Glutamatergic neuron (in vitro differentiated cells): ENCODE measurements around the gene SOX5. TPM values are rescaled to one million over a fixed set of nuclear protein-coding genes. Genes with fewer than 3 reads are reported as not detected.
A peak's percentile ranks its signal among the peaks of the same experiment; 100 is the strongest.

Experiments
- DNase-seq: peaks from one replicate; pipeline ENCODE4 v3.0.0; 2022
- H3K27ac Mint-ChIP-seq: one replicate; pipeline ENCODE4 v1.8.0; 2020; ENCODE audit warnings: mild to moderate bottlenecking, mixed read lengths, inconsistent platforms; ENCODE audit not compliant: unreplicated experiment
- H3K27me3 Mint-ChIP-seq: one replicate; pipeline ENCODE4 v1.8.0; 2020; ENCODE audit warnings: mild to moderate bottlenecking, moderate library complexity, mixed read lengths, inconsistent platforms; ENCODE audit not compliant: unreplicated experiment
- H3K36me3 Mint-ChIP-seq: one replicate; pipeline ENCODE4 v1.8.0; 2020; ENCODE audit warnings: mild to moderate bottlenecking, mixed read lengths, inconsistent platforms; ENCODE audit not compliant: unreplicated experiment
- H3K4me1 Mint-ChIP-seq: one replicate; pipeline ENCODE4 v1.8.0; 2020; ENCODE audit warnings: mild to moderate bottlenecking, low read depth, mixed read lengths, inconsistent platforms; ENCODE audit not compliant: unreplicated experiment
- H3K4me3 Mint-ChIP-seq: one replicate; pipeline ENCODE4 v1.8.0; 2020; ENCODE audit warnings: mild to moderate bottlenecking, mixed read lengths, inconsistent platforms; ENCODE audit not compliant: unreplicated experiment
- H3K9me3 Mint-ChIP-seq: one replicate; pipeline ENCODE4 v1.8.0; 2020; ENCODE audit warnings: mild to moderate bottlenecking, moderate library complexity, mixed read lengths, inconsistent platforms; ENCODE audit not compliant: unreplicated experiment
- CTCF ChIP-seq: fragments of 200-600 bp; sonication (generic); IDR thresholded peaks from one replicate; pipeline ENCODE4 v1.5.0; 2021; ENCODE audit not compliant: partially characterized antibody, unreplicated experiment
- long read RNA-seq: library from polyadenylated mRNA; unstranded; transcript quantifications from one replicate; pipeline ENCODE4 v2.0.0, GENCODE V29; 2020; ENCODE audit not compliant: unreplicated experiment
- total RNA-seq: library from RNA; stranded (reverse); fragmentation: NEBNext Ultra II Directional; extraction: Animal tissue kit (Norgen Biotek cat#: 25700); gene quantifications from one replicate; pipeline ENCODE4 v1.2.1, GENCODE V29; 2021; ENCODE audit not compliant: unreplicated experiment

Gene SOX5
- 118 TPM for total RNA-seq
- long read RNA-seq, full-length matches to known transcripts, result 1 of 4 reads
- long read RNA-seq, partial matches to known transcripts, result 0 of 4 reads
- long read RNA-seq, other reads (novel, unspliced or antisense), result 3 of 4 reads

GRCh38 chr12:23949348-23950209, at the start of gene SOX5:
Gene SOX5, minus strand, starts transcription at chr12:23949670. Its CDS starts 69 bp downstream, at chr12:23949601.
- TF ChIP-seq CTCF, result no peak
- peaks cover 3% of the 10 kb centered on the region for H3K27me3 Mint-ChIP-seq
- DNase-seq, result peak; percentile 75
- H3K9me3 Mint-ChIP-seq, result peaks cover 4% of the 10 kb centered on the region
- H3K4me1 Mint-ChIP-seq, result peaks cover 25% of the 10 kb centered on the region
- H3K4me3 Mint-ChIP-seq, result no peak within 1 kb of the TSS
- no peak within 1 kb of the TSS for H3K27ac Mint-ChIP-seq
- H3K36me3 Mint-ChIP-seq, result no peaks in the 10 kb centered on the region

GRCh38 chr12:23987046-23987445, 37.6 kb upstream of the SOX5 start:
- no peak overlapping the region for H3K27ac Mint-ChIP-seq
- H3K36me3 Mint-ChIP-seq, result no peaks in the 10 kb centered on the region
- no peak for TF ChIP-seq CTCF
- H3K9me3 Mint-ChIP-seq, result peaks cover 2% of the 10 kb centered on the region
- H3K4me3 Mint-ChIP-seq, result no peak overlapping the region
- no peaks in the 10 kb centered on the region for H3K27me3 Mint-ChIP-seq
- DNase-seq, result no peak
- no peaks in the 10 kb centered on the region for H3K4me1 Mint-ChIP-seq

GRCh38 chr12:23980826-23981225, 31.4 kb upstream of the SOX5 start:
- no peak for DNase-seq
- Mint-ChIP-seq H3K27ac (no peak overlapping the region), H3K4me3 (no peak overlapping the region), H3K9me3 (no peaks in the 10 kb centered on the region), H3K36me3 (no peaks in the 10 kb centered on the region), H3K27me3 (no peaks in the 10 kb centered on the region), H3K4me1 (no peaks in the 10 kb centered on the region)
- no peak for TF ChIP-seq CTCF

GRCh38 chr12:23964812-23965211, 15.3 kb upstream of the SOX5 start:
- no peak for TF ChIP-seq CTCF
- no peaks in the 10 kb centered on the region for H3K9me3 Mint-ChIP-seq
- no peak for DNase-seq
- H3K27ac Mint-ChIP-seq, result no peak overlapping the region
- H3K4me3 Mint-ChIP-seq, result no peak overlapping the region
- H3K4me1 Mint-ChIP-seq, result peaks cover 2% of the 10 kb centered on the region
- no peaks in the 10 kb centered on the region for H3K27me3 Mint-ChIP-seq
- no peaks in the 10 kb centered on the region for H3K36me3 Mint-ChIP-seq

- peaks cover 5% of the 10 kb centered on the region for H3K36me3 Mint-ChIP-seq
- H3K27me3 Mint-ChIP-seq, result no peaks in the 10 kb centered on the region
- no peak for TF ChIP-seq CTCF
- H3K4me3 Mint-ChIP-seq, result no peak overlapping the region
- DNase-seq, result no peak
- no peak overlapping the region for H3K27ac Mint-ChIP-seq
- peaks cover 2% of the 10 kb centered on the region for H3K4me1 Mint-ChIP-seq
- no peaks in the 10 kb centered on the region for H3K9me3 Mint-ChIP-seq
These were observed 10.4 kb upstream of the SOX5 start for GRCh38 chr12:23959826-23960225.
